ENCODE results near the gene HNRNPAB.

Gene HNRNPAB

GRCh38 chr5:178170455-178170854, 33.9 kb upstream of the HNRNPAB start:
- TF ChIP-seq CTCF (IDR thresholded peaks at IDR 0.05; ENCODE audit: insufficient read depth, missing control alignments) = no peak
- FAIRE-seq (no peak), DNase-seq (ENCODE audit: insufficient read length, low spot score) (no peak)

GRCh38 chr5:178174456-178174855, 29.9 kb upstream of the HNRNPAB start:
- no peak for TF ChIP-seq CTCF (IDR thresholded peaks at IDR 0.05; ENCODE audit: insufficient read depth, missing control alignments)
- DNase-seq (ENCODE audit: insufficient read length, low spot score) (no peak), FAIRE-seq (no peak)

GRCh38 chr5:178176791-178177190, 27.5 kb upstream of the HNRNPAB start:
- no peak for FAIRE-seq
- no peak for TF ChIP-seq CTCF (IDR thresholded peaks at IDR 0.05; ENCODE audit: insufficient read depth, missing control alignments)

GRCh38 chr5:178177569-178177968, 26.8 kb upstream of the HNRNPAB start:
- DNase-seq (ENCODE audit: insufficient read length, low spot score) (no peak), FAIRE-seq (no peak)
- TF ChIP-seq CTCF (IDR thresholded peaks at IDR 0.05; ENCODE audit: insufficient read depth, missing control alignments) = no peak

More at GRCh38 chr5:178176791-178177190, 27.5 kb upstream of the HNRNPAB start:
- DNase-seq (ENCODE audit: insufficient read length, low spot score) = no peak

GRCh38 chr5:178180141-178180863, 24.0 kb upstream of the HNRNPAB start:
- DNase-seq (ENCODE audit: insufficient read length, low spot score) = no peak
- TF ChIP-seq CTCF (IDR thresholded peaks at IDR 0.05; ENCODE audit: insufficient read depth, missing control alignments) = no peak
- FAIRE-seq = no peak

GRCh38 chr5:178182158-178182876, 22.0 kb upstream of the HNRNPAB start:
- TF ChIP-seq CTCF (IDR thresholded peaks at IDR 0.05; ENCODE audit: insufficient read depth, missing control alignments) = no peak
- no peak for FAIRE-seq
- DNase-seq (ENCODE audit: insufficient read length, low spot score) = no peak

GRCh38 chr5:178186427-178186826, 17.9 kb upstream of the HNRNPAB start:
- FAIRE-seq (no peak), DNase-seq (ENCODE audit: insufficient read length, low spot score) (no peak)
- no peak for TF ChIP-seq CTCF (IDR thresholded peaks at IDR 0.05; ENCODE audit: insufficient read depth, missing control alignments)
